NCI-H1436 (cell line): ENCODE data around the gene GPX2.
A peak's percentile ranks its signal among the peaks of the same experiment; 100 is the strongest.

Experiments used
- DNase-seq: peaks from one replicate; lab custom pipeline; 2025; lab: John Stamatoyannopoulos, UW

The GPX2 gene

GRCh38 chr14:64942531-64943111 is at the start of gene GPX2:
Gene GPX2 (minus strand): TSS chr14:64942745. CDS start chr14:64942726, 19 bp downstream.
- DNase-seq, result peak; percentile 95

- DNase-seq, result no peak
Observed at GRCh38 chr14:64990939-64991338, 48.4 kb upstream of the GPX2 start.

GRCh38 chr14:64990296-64990695 is 47.8 kb upstream of the GPX2 start:
- no peak for DNase-seq

- DNase-seq, result no peak
Observed at GRCh38 chr14:64987438-64987767, 44.9 kb upstream of the GPX2 start.

GRCh38 chr14:64986648-64987437 is 44.3 kb upstream of the GPX2 start, which contains the start of gene FNTB:
Gene FNTB (plus strand): TSS chr14:64986895. CDS start chr14:64986954, 59 bp downstream.
- peak; percentile 91 for DNase-seq

- DNase-seq, result peak; percentile 33
Observed at GRCh38 chr14:64983439-64984310, 41.1 kb upstream of the GPX2 start.

- DNase-seq, result no peak
Observed at GRCh38 chr14:64979336-64980074, 37.0 kb upstream of the GPX2 start.

GRCh38 chr14:64974563-64974962 is 32.0 kb upstream of the GPX2 start:
- no peak for DNase-seq

- DNase-seq, result no peak
Observed at GRCh38 chr14:64973826-64974225, 31.3 kb upstream of the GPX2 start.

GRCh38 chr14:64973026-64973442 is 30.5 kb upstream of the GPX2 start:
- DNase-seq, result no peak

GRCh38 chr14:64971943-64972791 is 29.6 kb upstream of the GPX2 start, which contains the start of gene RAB15:
Gene RAB15 (minus strand): TSS chr14:64972336. CDS start chr14:64972076, 260 bp downstream.
- DNase-seq, result no peak

- no peak for DNase-seq
Observed at GRCh38 chr14:64971491-64971942, 29.0 kb upstream of the GPX2 start.

- DNase-seq, result no peak
Observed at GRCh38 chr14:64970776-64971477, 28.4 kb upstream of the GPX2 start.

GRCh38 chr14:64970041-64970440 is 27.5 kb upstream of the GPX2 start:
- DNase-seq, result no peak

GRCh38 chr14:64968651-64969050 is 26.1 kb upstream of the GPX2 start:
- no peak for DNase-seq

- DNase-seq, result no peak
Observed at GRCh38 chr14:64968167-64968566, 25.6 kb upstream of the GPX2 start.

- no peak for DNase-seq
Observed at GRCh38 chr14:64966976-64967375, 24.4 kb upstream of the GPX2 start.

GRCh38 chr14:64965356-64966000 is 22.9 kb upstream of the GPX2 start:
- DNase-seq, result no peak

- no peak for DNase-seq
Observed at GRCh38 chr14:64963611-64964010, 21.1 kb upstream of the GPX2 start.
